ENCODE data around the gene PKD1L1.

DNA sequence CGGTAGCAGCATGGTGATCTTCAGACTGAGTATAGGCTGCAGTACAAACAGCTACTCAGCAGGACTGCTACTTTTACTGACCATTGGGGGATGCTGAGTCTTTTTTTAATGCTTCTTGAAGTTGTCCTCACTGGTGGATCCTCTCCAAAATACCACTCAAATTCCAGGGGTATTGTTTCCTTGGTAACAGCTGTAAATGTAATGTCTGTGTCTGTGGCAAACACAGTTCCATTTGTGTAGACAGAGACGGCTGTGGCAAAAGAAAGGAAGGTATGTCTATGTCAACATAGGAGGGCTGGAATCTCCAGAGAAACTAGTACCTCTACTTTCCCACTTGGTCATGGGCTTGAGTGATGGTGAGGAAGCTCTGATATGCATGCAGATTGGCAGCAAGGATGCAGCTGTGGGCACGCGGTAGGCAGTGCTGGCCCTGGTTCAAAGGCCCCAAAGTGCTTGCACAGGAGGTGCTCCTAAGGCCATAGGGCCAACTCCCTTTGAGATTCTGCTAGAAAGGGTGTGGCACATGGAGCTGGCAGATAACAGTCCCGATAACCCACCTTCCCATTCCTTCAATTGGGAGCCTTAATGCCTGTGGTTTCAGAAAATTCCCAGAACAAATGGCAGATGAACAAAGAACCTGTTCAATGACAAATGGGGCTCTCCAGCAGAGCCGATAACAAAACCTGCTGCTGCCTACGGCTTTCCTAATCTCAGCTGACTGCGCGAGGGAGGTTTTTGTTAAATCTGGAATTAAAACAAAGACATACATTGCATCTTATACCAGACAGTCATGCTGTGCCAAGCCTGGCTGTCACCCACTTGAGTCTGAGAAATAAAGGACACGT lies 43.0 kb downstream of the PKD1L1 start:
- TF ChIP-seq, protein P1, sequence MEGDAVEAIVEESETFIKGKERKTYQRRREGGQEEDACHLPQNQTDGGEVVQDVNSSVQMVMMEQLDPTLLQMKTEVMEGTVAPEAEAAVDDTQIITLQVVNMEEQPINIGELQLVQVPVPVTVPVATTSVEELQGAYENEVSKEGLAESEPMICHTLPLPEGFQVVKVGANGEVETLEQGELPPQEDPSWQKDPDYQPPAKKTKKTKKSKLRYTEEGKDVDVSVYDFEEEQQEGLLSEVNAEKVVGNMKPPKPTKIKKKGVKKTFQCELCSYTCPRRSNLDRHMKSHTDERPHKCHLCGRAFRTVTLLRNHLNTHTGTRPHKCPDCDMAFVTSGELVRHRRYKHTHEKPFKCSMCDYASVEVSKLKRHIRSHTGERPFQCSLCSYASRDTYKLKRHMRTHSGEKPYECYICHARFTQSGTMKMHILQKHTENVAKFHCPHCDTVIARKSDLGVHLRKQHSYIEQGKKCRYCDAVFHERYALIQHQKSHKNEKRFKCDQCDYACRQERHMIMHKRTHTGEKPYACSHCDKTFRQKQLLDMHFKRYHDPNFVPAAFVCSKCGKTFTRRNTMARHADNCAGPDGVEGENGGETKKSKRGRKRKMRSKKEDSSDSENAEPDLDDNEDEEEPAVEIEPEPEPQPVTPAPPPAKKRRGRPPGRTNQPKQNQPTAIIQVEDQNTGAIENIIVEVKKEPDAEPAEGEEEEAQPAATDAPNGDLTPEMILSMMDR (IDR thresholded peaks at IDR 0.05) = no peak
- TF ChIP-seq POLR2A (IDR thresholded peaks at IDR 0.05) = no peak
